HG02885 (cell line): ENCODE data around the gene LYG2.
"Not testable (repeated sequence)": the region's sequence is repeated elsewhere in the genome, so short reads cannot be mapped to it uniquely, and the experiment has no call there.

Experiments
- ATAC-seq: cut with Tn5 transposase; IDR thresholded peaks from one replicate; pipeline ENCODE4 v1.9.1; 2021; ENCODE audit warnings: mild to moderate bottlenecking; ENCODE audit not compliant: unreplicated experiment, poor library complexity

Gene LYG2

DNA sequence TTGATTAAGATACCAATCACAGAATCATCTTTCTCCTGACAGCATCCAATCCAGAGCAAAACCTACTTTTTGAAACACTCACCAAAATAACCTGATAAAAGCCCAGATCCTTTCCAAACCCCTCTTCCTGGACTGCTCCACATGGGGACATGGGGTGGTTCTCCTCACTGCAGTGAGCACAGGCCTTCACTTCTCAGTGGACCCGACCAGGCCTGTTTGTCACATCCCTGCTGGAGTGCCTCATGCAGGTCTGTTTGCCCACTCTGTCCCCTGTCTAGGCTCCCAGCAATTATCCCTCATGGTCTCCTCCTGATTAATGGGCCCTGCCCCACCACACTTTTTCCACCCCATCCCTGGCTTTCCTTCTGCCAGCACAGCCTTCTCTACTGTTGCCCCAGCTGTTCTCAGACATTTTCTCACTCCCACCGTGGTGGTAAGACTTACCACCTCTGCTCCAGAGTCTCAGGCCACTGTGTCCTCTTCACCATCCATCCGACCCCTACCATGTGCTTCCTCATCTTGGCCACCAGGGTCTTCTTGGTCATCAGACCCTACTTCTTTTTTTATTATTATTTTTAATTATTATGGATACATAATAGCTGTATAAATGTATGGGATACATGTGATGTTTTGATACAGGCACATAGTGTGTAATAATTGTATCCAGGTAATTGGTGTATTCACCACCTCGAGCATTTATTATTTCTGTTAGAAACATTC, 53.3 kb downstream of the LYG2 start:
- no peak for ATAC-seq

DNA sequence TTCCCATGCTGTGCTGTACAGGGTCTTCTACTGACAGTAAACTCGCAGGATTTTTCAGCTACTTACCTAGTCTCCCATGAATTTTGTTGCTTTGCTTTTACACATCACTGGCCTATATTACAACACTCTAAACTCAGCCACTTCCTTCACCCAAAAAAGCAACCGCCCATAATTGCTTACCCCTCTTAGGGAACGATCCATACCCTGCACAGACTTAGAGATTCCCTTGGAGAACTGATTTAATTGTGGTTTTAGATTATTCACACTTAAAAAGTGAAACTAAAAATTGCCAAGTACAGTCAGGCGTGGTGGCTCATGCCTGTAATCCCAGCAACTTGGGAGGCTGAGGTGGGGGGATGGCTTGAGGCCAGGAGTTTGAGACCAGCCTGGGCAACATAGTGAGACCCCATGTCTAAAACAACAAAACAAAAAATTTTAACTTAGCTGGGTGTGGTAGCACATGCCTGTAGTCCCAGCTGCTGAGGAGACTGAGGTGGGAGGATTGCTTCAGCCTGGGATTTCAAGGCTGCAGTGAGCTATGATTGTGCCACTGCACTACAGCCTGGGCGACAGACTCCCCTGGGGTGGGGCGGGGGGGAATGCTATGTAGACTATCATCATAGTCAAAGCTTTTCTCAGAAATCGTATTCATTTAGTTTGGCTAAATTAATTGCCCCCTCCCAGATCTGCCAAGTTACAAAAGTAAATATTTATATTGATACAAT, 55.2 kb downstream of the LYG2 start:
- ATAC-seq, result no peak

DNA sequence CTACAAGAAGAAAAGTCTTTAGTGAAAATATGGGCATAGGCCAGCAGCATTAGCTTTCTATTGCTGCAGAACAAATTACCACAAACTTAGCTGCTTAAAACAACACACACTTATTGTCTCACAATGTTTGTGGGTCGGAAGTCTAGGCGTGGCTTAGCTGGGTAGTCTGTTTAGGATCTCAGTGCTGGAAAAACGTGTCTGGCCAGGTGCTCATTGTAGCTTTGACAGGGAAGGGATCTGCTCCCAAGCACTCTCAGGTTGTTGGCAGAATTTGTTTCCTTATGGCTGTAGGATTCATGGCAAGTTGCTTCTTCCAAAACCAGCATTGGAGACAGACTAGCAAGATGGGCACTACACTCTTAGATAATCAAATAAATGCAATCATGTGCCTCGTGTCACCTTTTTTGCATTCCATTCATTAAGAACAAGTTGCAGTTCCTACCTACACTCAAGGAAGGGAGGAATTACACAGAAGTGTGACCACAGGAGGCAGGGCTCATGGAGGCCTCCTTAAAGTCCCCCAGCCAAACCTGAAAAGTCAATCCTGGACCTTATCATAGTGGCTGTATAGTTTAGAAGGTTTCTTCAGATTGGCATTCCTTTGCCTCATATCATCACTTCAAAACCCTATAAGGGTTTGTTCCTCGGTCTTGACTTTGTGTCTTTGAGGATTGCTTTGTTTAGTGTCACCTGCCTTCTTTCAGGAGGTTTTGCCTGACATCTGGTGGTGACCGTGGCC, 57.2 kb downstream of the LYG2 start:
- no peak for ATAC-seq

DNA sequence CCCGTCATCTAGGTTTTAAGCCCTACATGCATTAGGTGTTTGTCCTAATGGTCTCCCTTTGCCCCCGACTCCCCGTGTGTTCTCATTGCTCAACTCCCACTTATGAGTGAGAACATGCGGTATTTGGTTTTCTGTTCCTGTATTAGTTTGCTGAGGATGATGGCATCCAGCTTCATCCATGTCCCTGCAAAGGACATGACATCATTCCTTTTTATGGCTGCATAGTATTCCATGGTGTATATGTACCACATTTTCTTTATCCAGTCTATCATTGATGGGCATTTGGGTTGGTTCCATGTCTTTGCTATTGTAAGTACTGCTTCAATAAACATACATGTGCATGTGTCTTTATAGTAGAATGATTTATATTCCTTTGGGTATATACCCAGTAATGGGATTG, 63.1 kb downstream of the LYG2 start:
- ATAC-seq, result not testable (repeated sequence)
